Mesothelial cell of epicardium (in vitro differentiated cells): ENCODE measurements around the gene HRH2. TPM values are rescaled to one million over a fixed set of nuclear protein-coding genes. Genes with fewer than 3 reads are reported as not detected.
A peak's percentile ranks its signal among the peaks of the same experiment; 100 is the strongest.
"Not testable (repeated sequence)": the region's sequence is repeated elsewhere in the genome, so short reads cannot be mapped to it uniquely, and the experiment has no call there.

ENCODE experiments used
- DNase-seq, 2 experiments: peaks; one replicate each; pipeline ENCODE4 v3.0.0; 2021; ENCODE audit warnings: low spot score in 2 of 2; ENCODE audit not compliant: unreplicated experiment in 2 of 2
- H3K27ac Mint-ChIP-seq: 2 replicates; pipeline ENCODE4 v1.8.0; 2021; ENCODE audit warnings: mixed read lengths
- H3K27me3 Mint-ChIP-seq: 2 replicates; pipeline ENCODE4 v1.8.0; 2021; ENCODE audit warnings: low read depth, mixed read lengths
- H3K36me3 Mint-ChIP-seq: 2 replicates; pipeline ENCODE4 v1.8.0; 2021; ENCODE audit warnings: mixed read lengths
- H3K4me1 Mint-ChIP-seq: 2 replicates; pipeline ENCODE4 v1.8.0; 2021; ENCODE audit warnings: mixed read lengths
- H3K4me3 Mint-ChIP-seq: 2 replicates; pipeline ENCODE4 v1.8.0; 2021; ENCODE audit warnings: mild to moderate bottlenecking, moderate library complexity, mixed read lengths
- H3K9me3 Mint-ChIP-seq: 2 replicates; pipeline ENCODE4 v1.8.0; 2021; ENCODE audit warnings: mixed read lengths
- total RNA-seq: library from RNA; stranded (reverse); gene quantifications from 3 replicates; pipeline ENCODE4 v1.2.1, GENCODE V29; 2021
- TF ChIP-seq, protein P1 (sequence below): fragments of 200-600 bp; sonication (generic); IDR thresholded peaks from one replicate; pipeline ENCODE4 v1.5.0; 2021; ENCODE audit warnings: antibody characterized with exemption; ENCODE audit not compliant: unreplicated experiment

Gene HRH2
- total RNA-seq, 1 donor from 2014 or later: 2.6 TPM

- H3K4me1 Mint-ChIP-seq: peaks cover 2% of the 10 kb centered on the region
- peaks cover 34% of the 10 kb centered on the region for H3K9me3 Mint-ChIP-seq
- no peak for DNase-seq
- TF ChIP-seq, protein P1, sequence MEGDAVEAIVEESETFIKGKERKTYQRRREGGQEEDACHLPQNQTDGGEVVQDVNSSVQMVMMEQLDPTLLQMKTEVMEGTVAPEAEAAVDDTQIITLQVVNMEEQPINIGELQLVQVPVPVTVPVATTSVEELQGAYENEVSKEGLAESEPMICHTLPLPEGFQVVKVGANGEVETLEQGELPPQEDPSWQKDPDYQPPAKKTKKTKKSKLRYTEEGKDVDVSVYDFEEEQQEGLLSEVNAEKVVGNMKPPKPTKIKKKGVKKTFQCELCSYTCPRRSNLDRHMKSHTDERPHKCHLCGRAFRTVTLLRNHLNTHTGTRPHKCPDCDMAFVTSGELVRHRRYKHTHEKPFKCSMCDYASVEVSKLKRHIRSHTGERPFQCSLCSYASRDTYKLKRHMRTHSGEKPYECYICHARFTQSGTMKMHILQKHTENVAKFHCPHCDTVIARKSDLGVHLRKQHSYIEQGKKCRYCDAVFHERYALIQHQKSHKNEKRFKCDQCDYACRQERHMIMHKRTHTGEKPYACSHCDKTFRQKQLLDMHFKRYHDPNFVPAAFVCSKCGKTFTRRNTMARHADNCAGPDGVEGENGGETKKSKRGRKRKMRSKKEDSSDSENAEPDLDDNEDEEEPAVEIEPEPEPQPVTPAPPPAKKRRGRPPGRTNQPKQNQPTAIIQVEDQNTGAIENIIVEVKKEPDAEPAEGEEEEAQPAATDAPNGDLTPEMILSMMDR: no peak
- H3K27ac Mint-ChIP-seq: no peak overlapping the region
- H3K36me3 Mint-ChIP-seq: no peaks in the 10 kb centered on the region
- peaks cover 5% of the 10 kb centered on the region for H3K27me3 Mint-ChIP-seq
- no peak overlapping the region for H3K4me3 Mint-ChIP-seq
Measured at GRCh38 chr5:175714479-175715085, 56.7 kb downstream of the HRH2 start.

DNA sequence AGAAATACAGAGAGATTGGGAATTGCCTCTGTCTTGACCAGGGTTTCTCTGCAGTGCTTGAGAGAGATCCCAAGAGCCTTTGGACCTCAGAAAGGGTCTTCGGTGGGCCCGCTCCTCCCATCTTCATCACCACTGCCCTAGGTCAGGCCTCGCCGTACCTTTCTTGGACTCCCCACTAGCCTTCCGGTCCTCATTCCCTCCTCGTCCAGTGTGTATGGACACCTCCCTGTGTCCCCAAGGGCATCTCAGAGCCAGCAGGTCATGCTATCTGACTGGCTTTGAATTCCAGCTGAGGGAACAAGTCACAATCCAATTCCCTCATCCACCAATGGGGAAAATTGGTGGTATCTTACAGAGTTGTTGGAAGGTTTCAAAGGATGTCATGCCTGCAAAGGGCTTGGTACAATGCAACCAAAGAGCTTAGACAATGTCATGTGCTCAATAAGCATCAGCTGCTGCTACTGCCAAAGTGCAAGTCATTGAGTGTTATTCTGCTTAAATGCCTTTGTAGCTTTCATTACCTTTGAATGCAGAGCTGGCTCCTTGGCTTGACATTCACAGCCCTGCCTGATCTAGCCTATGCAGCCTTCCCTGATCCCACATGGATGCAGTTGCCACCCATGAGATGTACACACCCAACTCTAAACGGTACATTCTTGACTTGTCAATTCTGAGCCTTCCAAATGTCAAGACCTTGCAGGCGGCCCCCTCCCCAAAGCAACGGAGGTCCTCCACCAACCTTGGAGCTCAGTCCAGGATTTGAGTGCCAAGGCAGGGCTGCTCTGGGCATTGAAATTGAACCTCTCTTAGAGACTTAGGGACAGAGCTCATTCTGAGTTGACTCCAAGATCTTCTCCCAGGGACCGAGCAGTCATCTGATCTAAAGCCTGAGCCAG is 58.0 kb downstream of the HRH2 start:
- H3K4me1 Mint-ChIP-seq: peaks cover 2% of the 10 kb centered on the region
- peaks cover 23% of the 10 kb centered on the region for H3K9me3 Mint-ChIP-seq
- H3K27me3 Mint-ChIP-seq: peaks cover 5% of the 10 kb centered on the region
- no peaks in the 10 kb centered on the region for H3K36me3 Mint-ChIP-seq
- H3K4me3 Mint-ChIP-seq: no peak overlapping the region
- TF ChIP-seq, protein P1: no peak
- peak in 1 of 2 experiments; percentile 27 for DNase-seq
- no peak overlapping the region for H3K27ac Mint-ChIP-seq

DNA sequence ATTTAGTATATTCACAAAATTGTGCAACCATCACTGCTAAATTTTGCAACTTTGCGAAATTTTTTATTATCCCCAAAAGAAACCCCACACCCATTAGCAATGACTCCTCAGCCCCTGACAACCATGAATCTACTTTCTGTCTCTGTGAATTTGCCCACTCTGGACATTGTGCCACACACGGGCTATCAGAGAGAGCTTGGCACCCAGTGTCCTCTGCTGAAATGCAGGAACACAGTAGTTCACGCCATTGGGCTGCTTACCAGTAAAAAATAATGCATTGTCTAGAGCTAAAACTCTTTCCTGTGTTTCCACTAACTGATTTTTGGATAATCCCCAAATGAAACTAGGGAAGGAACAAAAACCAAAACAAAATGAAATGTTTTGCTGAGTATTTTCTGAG is 60.0 kb downstream of the HRH2 start:
- Mint-ChIP-seq H3K4me1 (peaks cover 2% of the 10 kb centered on the region), H3K36me3 (no peaks in the 10 kb centered on the region), H3K4me3 (no peak overlapping the region), H3K27me3 (peaks cover 5% of the 10 kb centered on the region), H3K9me3 (peaks cover 17% of the 10 kb centered on the region), H3K27ac (no peak overlapping the region)
- TF ChIP-seq, protein P1: no peak
- DNase-seq: no peak

GRCh38 chr5:175718401-175719108 is 60.7 kb downstream of the HRH2 start:
- no peak overlapping the region for H3K4me3 Mint-ChIP-seq
- no peaks in the 10 kb centered on the region for H3K36me3 Mint-ChIP-seq
- no peak overlapping the region for H3K27ac Mint-ChIP-seq
- DNase-seq: peak in 1 of 2 experiments; percentile 42
- peaks cover 17% of the 10 kb centered on the region for H3K9me3 Mint-ChIP-seq
- no peaks in the 10 kb centered on the region for H3K4me1 Mint-ChIP-seq
- H3K27me3 Mint-ChIP-seq: peaks cover 5% of the 10 kb centered on the region
- TF ChIP-seq, protein P1: peak; percentile 70

- peaks cover 17% of the 10 kb centered on the region for H3K9me3 Mint-ChIP-seq
- H3K36me3 Mint-ChIP-seq, H3K4me1 Mint-ChIP-seq, H3K27me3 Mint-ChIP-seq, DNase-seq, H3K27ac Mint-ChIP-seq, H3K4me3 Mint-ChIP-seq: not testable (repeated sequence)
Measured at GRCh38 chr5:175719109-175719432, 61.2 kb downstream of the HRH2 start.
